IMR-90 (cell line): ENCODE data around the gene LINS1. TPM values are rescaled to one million over a fixed set of nuclear protein-coding genes. Genes with fewer than 3 reads are reported as not detected.
A peak's percentile ranks its signal among the peaks of the same experiment; 100 is the strongest.

ENCODE experiments used
- ATAC-seq: fragments of 200-7000 bp; cut with Tn5 transposase; 2 replicates; pipeline ENCODE4 v1.9.1; 2020; ENCODE audit warnings: low read depth, mild to moderate bottlenecking, moderate library complexity
- BruUV-seq: library from RNA; stranded (reverse); fragments of 400-500 nt; replicated peaks from 2 replicates; lab custom pipeline; 2021; lab: Mats Ljungman, UMichigan
- CTCF ChIA-PET: fragments of 300-600 bp; formaldehyde crosslinking; extraction: SDS; loops from one replicate; lab custom pipeline; 2021; ENCODE audit warnings: antibody characterized with exemption; lab: Yijun Ruan, JAX
- POLR2A ChIA-PET: fragments of 300-600 bp; sonication (Branson Sonifier 250); formaldehyde crosslinking; loops from one replicate; lab custom pipeline; 2022; ENCODE audit warnings: antibody characterized with exemption; ENCODE audit not compliant: unreplicated experiment; lab: Charles Lee
- DNase-seq: peaks from one replicate; pipeline ENCODE4 v3.0.0; 2013
- H2AFZ ChIP-seq: replicated peaks from 2 replicates; pipeline ENCODE3; 2013; ENCODE audit warnings: low read length, mild to moderate bottlenecking; ENCODE audit not compliant: poor library complexity
- H2AK5ac ChIP-seq: 2 replicates; pipeline ENCODE4 v1.6.1; 2013; ENCODE audit warnings: low read depth, low read length, inconsistent platforms
- H2AK9ac ChIP-seq: replicated peaks from 2 replicates; pipeline ENCODE3; 2013; ENCODE audit warnings: mild to moderate bottlenecking, low read depth, low read length, moderate library complexity; ENCODE audit not compliant: poor library complexity
- H2BK120ac ChIP-seq: 2 replicates; pipeline ENCODE4 v1.6.1; 2013; ENCODE audit warnings: low read depth, low read length, inconsistent platforms
- H2BK15ac ChIP-seq: 3 replicates; pipeline ENCODE4 v1.6.1; 2013; ENCODE audit warnings: low read depth, low read length, inconsistent platforms
- H2BK20ac ChIP-seq: 2 replicates; pipeline ENCODE4 v1.6.1; 2013; ENCODE audit warnings: low read depth, mild to moderate bottlenecking, inconsistent platforms, low read length, moderate library complexity
- H2BK5ac ChIP-seq: 2 replicates; pipeline ENCODE4 v1.6.1; 2013; ENCODE audit warnings: mild to moderate bottlenecking, low read depth, low read length, inconsistent platforms; ENCODE audit not compliant: poor library complexity, severe bottlenecking
- H3K14ac ChIP-seq: replicated peaks from 2 replicates; pipeline ENCODE4 v1.6.1; 2013; ENCODE audit warnings: low read depth, low read length, inconsistent platforms
- H3K18ac ChIP-seq: 2 replicates; pipeline ENCODE4 v1.6.1; 2013; ENCODE audit warnings: low read depth, low read length, control low read depth
- H3K23ac ChIP-seq: 2 replicates; pipeline ENCODE4 v1.6.1; 2013; ENCODE audit warnings: low read depth, low read length, inconsistent platforms
- H3K27ac ChIP-seq: 2 replicates; pipeline ENCODE4 v1.5.1; 2013; ENCODE audit warnings: mild to moderate bottlenecking, control low read depth, low read length; ENCODE audit not compliant: insufficient read depth
- H3K27me3 ChIP-seq: 2 replicates; pipeline ENCODE4 v1.6.1; 2013; ENCODE audit warnings: low read length; ENCODE audit not compliant: control insufficient read depth, insufficient read depth
- H3K36me3 ChIP-seq: 2 replicates; pipeline ENCODE4 v1.6.1; 2013; ENCODE audit warnings: low read length, mixed read lengths; ENCODE audit not compliant: control insufficient read depth, insufficient read depth
- H3K4ac ChIP-seq: 2 replicates; pipeline ENCODE4 v1.6.1; 2013; ENCODE audit warnings: low read depth, low read length, inconsistent platforms
- H3K4me1 ChIP-seq: 2 replicates; pipeline ENCODE4 v1.6.1; 2013; ENCODE audit warnings: low read length, mixed read lengths; ENCODE audit not compliant: control insufficient read depth, insufficient read depth
- H3K4me2 ChIP-seq: 2 replicates; pipeline ENCODE4 v1.6.1; 2013; ENCODE audit warnings: low read depth, mild to moderate bottlenecking, control low read depth, low read length, moderate library complexity
- H3K4me3 ChIP-seq: 2 replicates; pipeline ENCODE4 v1.5.1; 2013; ENCODE audit warnings: low read depth, mild to moderate bottlenecking, control low read depth, low read length, moderate library complexity; ENCODE audit not compliant: insufficient read depth
- H3K56ac ChIP-seq: 2 replicates; pipeline ENCODE4 v1.6.1; 2013; ENCODE audit warnings: low read length, inconsistent platforms; ENCODE audit not compliant: insufficient read depth; ENCODE audit errors: extremely low read depth
- H3K79me1 ChIP-seq, 2 experiments: 2 replicates each; pipeline ENCODE4 v1.6.1; 2013; ENCODE audit warnings: low read length in 2 of 2, inconsistent platforms in 1 of 2, low read depth in 1 of 2
- H3K9ac ChIP-seq: 2 replicates; pipeline ENCODE4 v1.6.1; 2013; ENCODE audit warnings: low read depth, low read length, control low read depth
- H3K9me1 ChIP-seq: 2 replicates; pipeline ENCODE4 v1.6.1; 2013; ENCODE audit warnings: low read length, inconsistent platforms; ENCODE audit not compliant: insufficient read depth
- H3K9me3 ChIP-seq: 2 replicates; pipeline ENCODE4 v1.6.1; 2013; ENCODE audit warnings: low read length; ENCODE audit not compliant: control insufficient read depth, insufficient read depth
- H4K20me1 ChIP-seq: 2 replicates; pipeline ENCODE4 v1.6.1; 2013; ENCODE audit warnings: low read length, inconsistent platforms; ENCODE audit not compliant: insufficient read depth
- H4K5ac ChIP-seq: 2 replicates; pipeline ENCODE4 v1.6.1; 2013; ENCODE audit warnings: mild to moderate bottlenecking, low read depth, low read length, control low read depth
- H4K8ac ChIP-seq, 2 experiments: 2 replicates each; pipeline ENCODE4 v1.6.1; 2013; ENCODE audit warnings: low read depth in 2 of 2, low read length in 2 of 2, control low read depth in 1 of 2, inconsistent platforms in 1 of 2
- H4K91ac ChIP-seq: 2 replicates; pipeline ENCODE4 v1.6.1; 2013; ENCODE audit warnings: low read depth, low read length, inconsistent platforms; ENCODE audit not compliant: insufficient read depth
- CEBPB ChIP-seq: IDR thresholded peaks from 2 replicates; pipeline ENCODE4 v1.6.1; 2012; ENCODE audit warnings: low read depth, low read length, improper control_type of control experiment
- POLR2A ChIP-seq: IDR thresholded peaks from 2 replicates; pipeline ENCODE4 v1.6.1; 2012; ENCODE audit warnings: mild to moderate bottlenecking, low read depth, low read length
- SMC3 ChIP-seq: fragments of 150-350 bp; IDR thresholded peaks from 2 replicates; pipeline ENCODE4 v1.6.1; 2016; ENCODE audit warnings: low read depth, mild to moderate bottlenecking, antibody characterized with exemption, low read length, moderate library complexity
- WGBS, 2 experiments: methylation state at CpG; one replicate each; pipeline versions ENCODE4 v1.1.5 to v1.1.7; 2013; ENCODE audit warnings: missing lambda C conversion rate in 2 of 2; ENCODE audit not compliant: insufficient read length in 1 of 2; ENCODE audit errors: extremely low coverage in 2 of 2; 5-methylcytosine and 5-hydroxymethylcytosine counted together
- dilution Hi-C: fragments of 300-500 bp; cut with HindIII; formaldehyde crosslinking; loops from one replicate; pipeline ENCODE4 v1.14.3; 2018; ENCODE audit warnings: low sequenced_read_pairs; ENCODE audit not compliant: unreplicated experiment
- in situ Hi-C: fragments of 300-500 bp; cut with MboI; formaldehyde crosslinking; loops from 3 replicates; pipeline ENCODE4 v1.14.3; 2019; ENCODE audit warnings: low sequenced_read_pairs, inconsistent platforms, mixed read lengths
- intact Hi-C: fragments of 100-400 bp; cut with micrococcal nuclease; formaldehyde crosslinking; loops from 2 replicates; pipeline ENCODE4 v1.10.0; 2022
- polyA plus RNA-seq, 3 experiments: library from polyadenylated mRNA; depleted of rRNA; stranded (reverse); fragments of >200 nt; gene quantifications; 2 replicates each; pipeline ENCODE4 v1.2.3, GENCODE V29; 2012; ENCODE audit warnings: low replicate concordance in 1 of 3
- total RNA-seq: library from RNA; depleted of rRNA; stranded (reverse); fragments of >200 nt; gene quantifications from 2 replicates; pipeline ENCODE4 v1.2.3, GENCODE V29; 2012

LINS1 gene
- total and polyA plus RNA-seq, 2 of the 4 experiments (the other 2 are of a cell fraction) = 6.9 to 10.6 TPM

DNA sequence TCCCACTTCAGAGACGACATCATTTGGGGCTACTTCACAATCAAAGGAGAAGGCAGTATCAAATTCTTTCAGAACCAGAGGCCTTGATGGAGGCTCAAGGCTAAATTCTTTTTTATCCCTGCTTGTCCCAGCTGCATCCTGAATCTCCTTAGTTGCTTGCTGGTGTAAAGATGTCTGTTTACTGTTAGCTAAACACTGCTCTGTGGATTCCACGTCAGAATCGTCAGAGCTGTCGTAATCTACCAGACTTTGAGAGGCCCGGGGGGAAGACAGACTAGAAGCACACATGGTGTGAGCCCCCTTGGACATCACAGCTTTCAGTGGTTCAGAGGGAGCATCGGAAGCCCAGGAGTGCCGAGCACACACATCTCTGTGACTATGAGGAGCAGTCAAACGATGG is 32.6 kb downstream of the LINS1 start:
- H2BK5ac ChIP-seq = no peak overlapping the region
- ChIA-PET POLR2A (no interaction called here), CTCF (interaction anchor here (0.6 kb wide), 1 partner anchor 220 kb away, joined by 3 read pairs; no protein-coding TSS in a partner anchor)
- H3K4me2 ChIP-seq = no peak overlapping the region
- H3K18ac ChIP-seq = no peak overlapping the region
- H3K27ac ChIP-seq = no peak overlapping the region
- no peaks in the 10 kb centered on the region for H3K9me1 ChIP-seq
- no peak overlapping the region for H2AK5ac ChIP-seq
- H2AFZ ChIP-seq = no peak overlapping the region
- H3K23ac ChIP-seq = no peak overlapping the region
- no peak overlapping the region for H3K4ac ChIP-seq
- no peak overlapping the region for H4K8ac ChIP-seq
- dilution Hi-C loops (no loop called here), intact Hi-C loops (no loop called here), in situ Hi-C loops (loop anchor here (10.0 kb wide), 1 partner anchor 635 kb away; no protein-coding TSS in a partner anchor)
- 0 out of 2 replicates have a peak, but pooled peaks cover 2% of the 10 kb centered on the region for H3K4me1 ChIP-seq
- H2BK20ac ChIP-seq = no peak overlapping the region
- DNase-seq (peak; percentile 54), ATAC-seq (peak; percentile 57)
- H3K79me1 ChIP-seq = no peaks in the 10 kb centered on the region; a peak in 2 of 4 replicates
- TF ChIP-seq CEBPB (0 out of 2 replicates have a peak, but pooled peaks have one; percentile 7), SMC3 (no peak), POLR2A (no peak)
- H3K4me3 ChIP-seq = no peak overlapping the region
- no TSS peak for BruUV-seq
- H4K91ac ChIP-seq = no peak overlapping the region
- no peak overlapping the region for H4K5ac ChIP-seq
- no peaks in the 10 kb centered on the region for H3K27me3 ChIP-seq
- no peak overlapping the region for H3K56ac ChIP-seq
- WGBS, 2 experiments = no CpG with 5 or more reads among the region's 8 CpGs
- no peak overlapping the region for H2AK9ac ChIP-seq
- no peaks in the 10 kb centered on the region for H4K20me1 ChIP-seq
- H3K36me3 ChIP-seq = peaks cover 8% of the 10 kb centered on the region
- no peak overlapping the region for H2BK120ac ChIP-seq
- H2BK15ac ChIP-seq = no peak overlapping the region
- H3K9ac ChIP-seq = no peak overlapping the region
- H3K9me3 ChIP-seq = no peaks in the 10 kb centered on the region
- no peak overlapping the region for H3K14ac ChIP-seq
